ENCODE results near the gene RET.

- TF ChIP-seq POLR2A (IDR thresholded peaks at IDR 0.05) (no peak), CTCF (IDR thresholded peaks at IDR 0.05) (no peak)
Observed at GRCh38 chr10:43057831-43058340, 19.0 kb upstream of the RET start.
